ENCODE measurements around the gene CDH10. TPM values are rescaled to one million over a fixed set of nuclear protein-coding genes. Genes with fewer than 3 reads are reported as not detected.

Gene CDH10
- not detected in 2 replicates for total RNA-seq

DNA sequence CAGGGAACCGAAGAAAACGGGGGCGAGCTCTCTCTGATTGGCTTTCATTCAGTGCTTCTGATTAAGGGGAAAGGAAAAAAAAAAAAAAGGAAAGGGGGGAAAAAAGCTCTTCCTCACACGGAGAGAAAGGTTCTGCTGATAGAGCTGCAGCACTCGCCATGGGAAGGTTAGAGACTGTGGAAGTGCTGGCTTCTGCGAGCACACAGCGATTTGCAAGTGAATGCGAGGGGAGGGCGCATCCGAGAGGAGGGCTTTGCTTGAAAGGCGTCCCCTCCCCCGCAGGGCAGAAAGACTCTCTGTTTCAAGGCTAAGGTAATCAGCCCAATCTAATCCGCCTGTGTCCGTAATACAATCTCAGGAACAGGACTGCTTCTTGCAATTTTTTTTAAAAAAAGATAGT, at the start of gene CDH10:
CDH10 (minus strand) TSS at position 218 of the 400 bp plus-strand sequence. CDS start 51,488 bp downstream, outside the sequence.

